OCI-LY1 (cell line): ENCODE data around the gene HMG20A.

Source experiments
- EZH2 ChIP-seq: fragments of 200-600 bp; sonication (generic), shearing (Covaris generic); IDR thresholded peaks from 2 replicates; pipeline ENCODE4 v1.8.0; 2017; ENCODE audit warnings: borderline replicate concordance, mixed run types, mild to moderate bottlenecking, antibody characterized with exemption, low read length, moderate library complexity, mixed read lengths
- TF ChIP-seq, protein P1 (sequence below): fragments of 200-600 bp; sonication (generic), shearing (Covaris generic); IDR thresholded peaks from 2 replicates; pipeline ENCODE4 v1.5.1; 2017; ENCODE audit warnings: mild to moderate bottlenecking, antibody characterized with exemption, low read length, moderate library complexity, mixed read lengths

DNA sequence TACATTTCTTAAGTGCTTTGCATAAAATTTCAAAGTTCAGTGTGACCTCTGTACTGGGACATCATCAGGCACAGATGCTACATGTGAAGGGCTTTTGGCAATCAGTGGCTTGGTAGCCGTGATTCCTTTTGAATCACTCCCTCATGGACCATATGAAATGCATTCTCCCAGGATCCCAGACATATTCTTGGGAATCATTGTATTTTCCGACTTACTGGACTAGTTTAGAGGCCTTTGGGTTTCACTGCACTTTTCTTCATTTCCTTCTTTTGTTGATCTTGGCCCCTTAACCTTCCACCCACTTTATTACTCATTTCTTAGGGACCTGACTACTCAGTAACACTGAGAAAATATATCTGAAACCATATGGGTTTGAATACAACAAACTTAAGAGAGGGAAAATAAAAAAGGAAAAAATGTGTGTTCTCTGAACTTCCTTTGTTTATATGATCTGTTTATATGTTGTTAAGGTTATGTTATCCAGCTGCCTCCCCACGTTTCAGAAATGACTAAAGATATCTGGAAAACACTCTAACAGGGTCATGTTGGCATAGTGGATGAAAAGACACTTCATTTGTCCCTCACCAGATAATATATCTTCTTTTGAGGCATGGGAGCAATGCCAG, 35.1 kb downstream of the HMG20A start:
- TF ChIP-seq, protein P1, sequence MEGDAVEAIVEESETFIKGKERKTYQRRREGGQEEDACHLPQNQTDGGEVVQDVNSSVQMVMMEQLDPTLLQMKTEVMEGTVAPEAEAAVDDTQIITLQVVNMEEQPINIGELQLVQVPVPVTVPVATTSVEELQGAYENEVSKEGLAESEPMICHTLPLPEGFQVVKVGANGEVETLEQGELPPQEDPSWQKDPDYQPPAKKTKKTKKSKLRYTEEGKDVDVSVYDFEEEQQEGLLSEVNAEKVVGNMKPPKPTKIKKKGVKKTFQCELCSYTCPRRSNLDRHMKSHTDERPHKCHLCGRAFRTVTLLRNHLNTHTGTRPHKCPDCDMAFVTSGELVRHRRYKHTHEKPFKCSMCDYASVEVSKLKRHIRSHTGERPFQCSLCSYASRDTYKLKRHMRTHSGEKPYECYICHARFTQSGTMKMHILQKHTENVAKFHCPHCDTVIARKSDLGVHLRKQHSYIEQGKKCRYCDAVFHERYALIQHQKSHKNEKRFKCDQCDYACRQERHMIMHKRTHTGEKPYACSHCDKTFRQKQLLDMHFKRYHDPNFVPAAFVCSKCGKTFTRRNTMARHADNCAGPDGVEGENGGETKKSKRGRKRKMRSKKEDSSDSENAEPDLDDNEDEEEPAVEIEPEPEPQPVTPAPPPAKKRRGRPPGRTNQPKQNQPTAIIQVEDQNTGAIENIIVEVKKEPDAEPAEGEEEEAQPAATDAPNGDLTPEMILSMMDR = no peak
- no peak for TF ChIP-seq EZH2
